ENCODE measurements around the gene IQSEC1. TPM values are rescaled to one million over a fixed set of nuclear protein-coding genes. Genes with fewer than 3 reads are reported as not detected.

IQSEC1 gene
- polyA plus RNA-seq, 3 donors = 17.7 to 61.7 (median 30.3) TPM

DNA sequence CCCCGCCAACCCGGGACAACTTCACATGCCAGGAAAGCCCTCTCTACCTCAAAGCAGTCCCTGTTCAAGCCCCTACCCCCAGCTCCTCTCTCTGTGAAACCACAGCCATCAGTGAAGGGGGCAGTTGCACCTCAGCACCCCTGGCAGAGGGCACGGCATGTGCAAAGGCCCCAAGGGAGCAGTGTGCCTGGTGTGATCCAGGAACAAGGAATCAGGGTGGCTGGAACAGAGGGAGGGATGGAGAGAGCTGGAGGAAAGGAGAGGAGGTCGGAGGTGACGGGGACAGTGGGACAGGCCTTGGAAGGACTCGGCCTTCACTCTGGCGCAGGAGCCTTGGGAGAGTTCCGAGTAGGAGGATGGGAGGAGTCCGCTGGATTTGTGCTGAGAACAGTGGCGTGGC is 26.5 kb upstream of the IQSEC1 start:
- Histone ChIP-seq H4K20me1 (ENCODE audit: insufficient read depth, low read length) (no peaks in the 10 kb centered on the region), H3K36me3 (replicated peaks in 1 of 2; ENCODE audit: control insufficient read depth in 1 of 2, insufficient read depth in 2 of 2, low read length in 2 of 2) (no peaks in the 10 kb centered on the region), H3K4me2 (replicated peaks; ENCODE audit: extremely low read depth, low read length, poor library complexity, severe bottlenecking) (no peak overlapping the region), H3K4me1 (ENCODE audit: control insufficient read depth in 1 of 2, insufficient read depth in 2 of 2, low read length in 2 of 2) (peaks cover 3 to 7% of the 10 kb centered on the region in 2 donors), H3K9me3 (replicated peaks in 1 of 2; ENCODE audit: control insufficient read depth in 1 of 2, insufficient read depth in 1 of 2, low read length in 2 of 2) (no peaks in the 10 kb centered on the region), H3K9ac (ENCODE audit: insufficient read depth, low read length, poor library complexity, severe bottlenecking) (no peak overlapping the region), H3K4me3 (replicated peaks in 1 of 3; ENCODE audit: low read depth in 2 of 3, low read length in 3 of 3) (no peak overlapping the region), H2AFZ (ENCODE audit: insufficient read depth, low read depth, low read length, poor library complexity, severe bottlenecking) (no peak overlapping the region), H3K27ac (ENCODE audit: low read depth in 1 of 2, low read length in 2 of 2) (no peak overlapping the region), H3K27me3 (ENCODE audit: control insufficient read depth in 2 of 2, insufficient read depth in 2 of 2, low read length in 2 of 2) (peaks cover 0 to 9% of the 10 kb centered on the region in 2 donors), H3K79me2 (ENCODE audit: insufficient read depth, low read length) (no peaks in the 10 kb centered on the region)
- TF ChIP-seq, protein P1, sequence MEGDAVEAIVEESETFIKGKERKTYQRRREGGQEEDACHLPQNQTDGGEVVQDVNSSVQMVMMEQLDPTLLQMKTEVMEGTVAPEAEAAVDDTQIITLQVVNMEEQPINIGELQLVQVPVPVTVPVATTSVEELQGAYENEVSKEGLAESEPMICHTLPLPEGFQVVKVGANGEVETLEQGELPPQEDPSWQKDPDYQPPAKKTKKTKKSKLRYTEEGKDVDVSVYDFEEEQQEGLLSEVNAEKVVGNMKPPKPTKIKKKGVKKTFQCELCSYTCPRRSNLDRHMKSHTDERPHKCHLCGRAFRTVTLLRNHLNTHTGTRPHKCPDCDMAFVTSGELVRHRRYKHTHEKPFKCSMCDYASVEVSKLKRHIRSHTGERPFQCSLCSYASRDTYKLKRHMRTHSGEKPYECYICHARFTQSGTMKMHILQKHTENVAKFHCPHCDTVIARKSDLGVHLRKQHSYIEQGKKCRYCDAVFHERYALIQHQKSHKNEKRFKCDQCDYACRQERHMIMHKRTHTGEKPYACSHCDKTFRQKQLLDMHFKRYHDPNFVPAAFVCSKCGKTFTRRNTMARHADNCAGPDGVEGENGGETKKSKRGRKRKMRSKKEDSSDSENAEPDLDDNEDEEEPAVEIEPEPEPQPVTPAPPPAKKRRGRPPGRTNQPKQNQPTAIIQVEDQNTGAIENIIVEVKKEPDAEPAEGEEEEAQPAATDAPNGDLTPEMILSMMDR (IDR thresholded peaks at IDR 0.05) = no peak
- Mint-ChIP-seq H3K4me1 (peaks cover 19% of the 10 kb centered on the region), H3K27ac (no peak overlapping the region), H3K4me3 (no peak overlapping the region), H3K27me3 (ENCODE audit: low read depth in 3 of 3) (peaks cover 9 to 15% (median 14%) of the 10 kb centered on the region in 3 donors), H3K9me3 (no peaks in the 10 kb centered on the region), H3K36me3 (no peaks in the 10 kb centered on the region)
- DNase-seq = no peak
- WGBS (ENCODE audit: insufficient coverage) = 99% methylated on average over 10 of the region's 10 CpGs
- intact Hi-C loops (cut with micrococcal nuclease) = loop anchor here in 1 of 2 donors (10.0 kb wide), 2 partner anchors 365 to 555 kb away; no protein-coding TSS in a partner anchor

DNA sequence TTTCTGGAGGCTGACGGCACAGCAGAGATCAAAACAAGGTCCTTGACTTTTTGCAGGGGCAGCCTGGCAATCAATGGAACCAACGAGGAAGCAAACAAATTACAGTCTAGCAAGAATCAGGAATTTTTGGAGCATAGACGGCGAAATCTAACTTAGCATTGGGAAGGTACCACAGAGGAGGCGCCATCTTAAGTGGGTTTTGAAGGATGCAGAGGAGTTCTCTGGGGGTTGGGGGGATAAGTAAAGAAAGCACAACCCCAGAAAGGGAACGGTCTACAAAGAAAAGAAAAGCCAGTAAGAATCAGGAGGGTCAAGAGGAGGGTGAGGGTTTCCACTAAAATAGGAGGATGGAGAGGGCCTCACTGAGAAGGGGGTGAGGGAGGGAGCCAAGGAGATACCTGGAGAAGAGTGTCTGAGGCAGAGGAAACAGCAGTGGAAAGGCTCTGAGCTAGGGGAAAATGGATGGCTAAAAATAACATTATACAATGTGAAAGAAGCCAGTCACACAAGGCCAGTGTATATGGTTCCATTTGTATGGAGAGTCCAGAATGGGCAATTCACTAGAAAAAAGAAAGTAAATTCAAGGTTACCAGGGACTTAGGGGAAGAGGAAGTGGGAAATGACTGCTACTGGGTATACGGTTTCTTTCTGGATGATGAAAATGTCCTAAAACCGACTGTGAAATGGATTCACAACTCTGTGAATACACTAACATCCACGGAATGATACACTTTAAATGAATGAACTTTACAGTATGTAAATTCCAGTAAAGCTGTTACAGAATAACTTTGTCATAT is 25.2 kb upstream of the IQSEC1 start:
- Histone ChIP-seq H4K20me1 (ENCODE audit: insufficient read depth, low read length) (no peaks in the 10 kb centered on the region), H2AFZ (ENCODE audit: insufficient read depth, low read depth, low read length, poor library complexity, severe bottlenecking) (no peak overlapping the region), H3K36me3 (replicated peaks in 1 of 2; ENCODE audit: control insufficient read depth in 1 of 2, insufficient read depth in 2 of 2, low read length in 2 of 2) (no peaks in the 10 kb centered on the region), H3K9ac (ENCODE audit: insufficient read depth, low read length, poor library complexity, severe bottlenecking) (no peak overlapping the region), H3K27me3 (ENCODE audit: control insufficient read depth in 2 of 2, insufficient read depth in 2 of 2, low read length in 2 of 2) (peaks cover 0 to 12% of the 10 kb centered on the region in 2 donors), H3K9me3 (replicated peaks in 1 of 2; ENCODE audit: control insufficient read depth in 1 of 2, insufficient read depth in 1 of 2, low read length in 2 of 2) (no peaks in the 10 kb centered on the region), H3K79me2 (ENCODE audit: insufficient read depth, low read length) (no peaks in the 10 kb centered on the region), H3K4me3 (replicated peaks in 1 of 3; ENCODE audit: low read depth in 2 of 3, low read length in 3 of 3) (no peak overlapping the region), H3K27ac (ENCODE audit: low read depth in 1 of 2, low read length in 2 of 2) (no peak overlapping the region), H3K4me2 (replicated peaks; ENCODE audit: extremely low read depth, low read length, poor library complexity, severe bottlenecking) (no peak overlapping the region), H3K4me1 (ENCODE audit: control insufficient read depth in 1 of 2, insufficient read depth in 2 of 2, low read length in 2 of 2) (peaks cover 3 to 7% of the 10 kb centered on the region in 2 donors)
- 97% methylated on average over 6 of the region's 9 CpGs for WGBS (ENCODE audit: insufficient coverage)
- Mint-ChIP-seq H3K36me3 (no peaks in the 10 kb centered on the region), H3K9me3 (no peaks in the 10 kb centered on the region), H3K4me3 (no peak overlapping the region), H3K27ac (no peak overlapping the region), H3K4me1 (peaks cover 19% of the 10 kb centered on the region), H3K27me3 (ENCODE audit: low read depth in 3 of 3) (peaks cover 11 to 19% (median 19%) of the 10 kb centered on the region in 3 donors)
- TF ChIP-seq, protein P1 (IDR thresholded peaks at IDR 0.05) = no peak
- intact Hi-C loops (cut with micrococcal nuclease) = loop anchor here in 1 of 2 donors (10.0 kb wide), 2 partner anchors 366 to 556 kb away; no protein-coding TSS in a partner anchor
- DNase-seq = no peak
